Measurements from ENCODE around the gene KLHDC2.
"Not testable (repeated sequence)": the region's sequence is repeated elsewhere in the genome, so short reads cannot be mapped to it uniquely, and the experiment has no call there.

The KLHDC2 gene

DNA sequence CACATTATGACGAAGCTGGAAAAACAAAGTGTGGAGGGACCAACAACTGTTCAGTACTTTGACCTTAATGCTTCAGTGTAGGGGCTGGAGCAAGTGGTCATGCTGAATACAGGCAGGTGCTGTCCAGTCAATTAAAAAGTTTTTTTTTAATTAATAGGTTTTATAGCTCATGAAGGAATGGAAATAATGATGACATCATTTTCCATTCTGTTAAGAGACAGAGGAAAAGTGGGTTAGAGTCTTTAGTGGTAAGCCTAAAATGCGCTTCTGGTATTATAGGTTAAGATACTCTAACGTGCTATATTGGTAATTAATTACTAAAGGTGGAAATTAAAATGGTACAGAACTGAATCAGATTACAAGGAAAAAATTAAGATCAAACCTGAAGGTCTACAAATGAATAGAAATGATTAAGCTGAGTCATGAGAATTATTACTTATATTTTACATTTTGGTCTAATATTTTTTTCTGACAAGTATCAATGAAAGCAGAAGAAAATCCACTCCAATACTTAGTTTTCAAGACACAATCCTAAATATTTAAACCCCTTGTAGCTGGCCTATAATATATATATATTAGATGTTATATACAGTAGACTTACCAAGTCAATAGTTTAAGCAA lies 15.6 kb downstream of the KLHDC2 start:
- DNase-seq (ENCODE audit: low read depth) = no peak
- in situ Hi-C loops (cut with HindIII; ENCODE audit: low sequenced_read_pairs) = no loop called here
- H3K4me3 ChIP-seq (ENCODE audit: low read depth, low read length) = no peak overlapping the region
- TF ChIP-seq, protein P1, sequence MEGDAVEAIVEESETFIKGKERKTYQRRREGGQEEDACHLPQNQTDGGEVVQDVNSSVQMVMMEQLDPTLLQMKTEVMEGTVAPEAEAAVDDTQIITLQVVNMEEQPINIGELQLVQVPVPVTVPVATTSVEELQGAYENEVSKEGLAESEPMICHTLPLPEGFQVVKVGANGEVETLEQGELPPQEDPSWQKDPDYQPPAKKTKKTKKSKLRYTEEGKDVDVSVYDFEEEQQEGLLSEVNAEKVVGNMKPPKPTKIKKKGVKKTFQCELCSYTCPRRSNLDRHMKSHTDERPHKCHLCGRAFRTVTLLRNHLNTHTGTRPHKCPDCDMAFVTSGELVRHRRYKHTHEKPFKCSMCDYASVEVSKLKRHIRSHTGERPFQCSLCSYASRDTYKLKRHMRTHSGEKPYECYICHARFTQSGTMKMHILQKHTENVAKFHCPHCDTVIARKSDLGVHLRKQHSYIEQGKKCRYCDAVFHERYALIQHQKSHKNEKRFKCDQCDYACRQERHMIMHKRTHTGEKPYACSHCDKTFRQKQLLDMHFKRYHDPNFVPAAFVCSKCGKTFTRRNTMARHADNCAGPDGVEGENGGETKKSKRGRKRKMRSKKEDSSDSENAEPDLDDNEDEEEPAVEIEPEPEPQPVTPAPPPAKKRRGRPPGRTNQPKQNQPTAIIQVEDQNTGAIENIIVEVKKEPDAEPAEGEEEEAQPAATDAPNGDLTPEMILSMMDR (IDR thresholded peaks at IDR 0.05; ENCODE audit: low read depth, low read length, missing control alignments) = no peak

DNA sequence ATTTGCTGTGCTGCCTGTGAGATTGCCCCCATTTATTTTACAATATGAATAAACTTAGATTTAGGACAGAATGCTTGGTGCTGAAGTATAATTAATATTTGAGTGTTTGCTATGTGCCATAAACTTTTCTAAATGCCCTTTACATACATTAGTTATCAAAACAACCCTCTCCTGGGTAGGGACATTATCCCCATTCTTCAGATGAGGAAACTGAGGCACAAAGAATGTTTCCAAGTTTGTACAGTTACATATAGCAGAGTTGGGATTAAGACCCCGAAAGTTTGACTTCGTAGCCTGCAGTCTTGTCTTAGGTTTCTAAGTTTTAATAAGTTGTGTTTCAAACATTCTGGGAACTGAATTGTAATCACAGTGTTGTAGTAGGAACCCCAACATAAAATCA lies 18.4 kb downstream of the KLHDC2 start:
- TF ChIP-seq, protein P1 (IDR thresholded peaks at IDR 0.05; ENCODE audit: low read depth, low read length, missing control alignments) = no peak
- DNase-seq (ENCODE audit: low read depth) = no peak
- no peak overlapping the region for H3K4me3 ChIP-seq (ENCODE audit: low read depth, low read length)
- in situ Hi-C loops (cut with HindIII; ENCODE audit: low sequenced_read_pairs) = no loop called here

DNA sequence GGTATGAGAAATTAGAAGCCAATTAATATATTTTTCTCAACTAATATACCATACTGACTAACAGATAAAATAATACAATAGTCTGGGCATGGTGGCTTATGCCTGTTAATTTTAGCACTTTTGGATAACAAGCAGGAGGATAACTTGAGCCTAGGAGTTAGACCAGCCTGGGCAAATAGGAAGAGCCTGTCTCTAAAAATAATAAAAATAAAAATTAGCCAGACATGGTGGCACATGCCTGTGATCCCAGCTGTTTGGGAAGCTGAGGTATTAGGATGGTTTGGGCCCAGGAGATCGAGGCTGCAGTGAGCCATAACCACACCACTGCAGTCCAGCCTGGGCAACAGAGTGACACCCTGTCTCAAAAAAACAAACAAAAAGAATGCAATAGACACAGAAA lies 24.7 kb downstream of the KLHDC2 start:
- TF ChIP-seq, protein P1 (IDR thresholded peaks at IDR 0.05; ENCODE audit: low read depth, low read length, missing control alignments) = no peak
- in situ Hi-C loops (cut with HindIII; ENCODE audit: low sequenced_read_pairs) = no loop called here
- no peak overlapping the region for H3K4me3 ChIP-seq (ENCODE audit: low read depth, low read length)
- no peak for DNase-seq (ENCODE audit: low read depth)

DNA sequence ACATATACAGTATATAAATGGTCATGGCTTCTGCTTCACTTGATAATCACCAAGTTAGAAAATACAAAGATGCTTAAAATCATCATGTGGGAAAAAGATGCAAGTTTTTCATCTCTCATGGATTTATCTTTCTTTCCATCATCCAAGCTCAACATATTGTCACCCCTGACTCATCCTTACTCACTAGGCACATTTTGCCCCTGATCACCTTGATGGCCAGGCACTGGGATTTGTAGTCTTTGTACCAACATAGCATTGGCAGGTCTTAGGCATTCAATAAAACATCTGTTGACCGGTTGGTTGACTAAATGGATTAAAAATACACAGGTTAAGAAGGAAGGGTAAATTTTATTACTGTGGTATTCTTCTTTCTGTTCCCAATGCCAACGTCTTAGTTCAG lies 28.1 kb downstream of the KLHDC2 start:
- TF ChIP-seq, protein P1 (IDR thresholded peaks at IDR 0.05; ENCODE audit: low read depth, low read length, missing control alignments) = no peak
- in situ Hi-C loops (cut with HindIII; ENCODE audit: low sequenced_read_pairs) = no loop called here
- no peak overlapping the region for H3K4me3 ChIP-seq (ENCODE audit: low read depth, low read length)
- DNase-seq (ENCODE audit: low read depth) = no peak

DNA sequence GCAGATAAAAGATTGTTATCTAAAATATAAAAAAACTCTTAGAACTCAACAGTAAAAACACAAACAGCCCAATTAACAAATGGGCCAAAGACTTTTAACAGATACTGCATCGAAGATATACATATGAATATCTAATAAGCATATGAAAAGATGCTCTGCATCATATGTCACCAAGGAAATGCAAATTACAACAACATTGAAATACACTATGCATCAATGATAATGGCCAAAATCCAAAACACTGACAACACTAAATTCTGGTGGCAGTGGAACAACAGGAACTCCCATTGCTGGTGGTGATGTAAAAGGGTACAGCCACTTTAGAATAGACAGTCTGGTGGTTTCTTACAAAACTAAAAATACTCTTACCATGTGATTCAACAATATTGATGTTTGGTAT lies 40.8 kb downstream of the KLHDC2 start:
- H3K4me3 ChIP-seq (ENCODE audit: low read depth, low read length) = no peak overlapping the region
- TF ChIP-seq, protein P1 (IDR thresholded peaks at IDR 0.05; ENCODE audit: low read depth, low read length, missing control alignments) = no peak
- DNase-seq (ENCODE audit: low read depth) = no peak
- in situ Hi-C loops (cut with HindIII; ENCODE audit: low sequenced_read_pairs) = no loop called here

DNA sequence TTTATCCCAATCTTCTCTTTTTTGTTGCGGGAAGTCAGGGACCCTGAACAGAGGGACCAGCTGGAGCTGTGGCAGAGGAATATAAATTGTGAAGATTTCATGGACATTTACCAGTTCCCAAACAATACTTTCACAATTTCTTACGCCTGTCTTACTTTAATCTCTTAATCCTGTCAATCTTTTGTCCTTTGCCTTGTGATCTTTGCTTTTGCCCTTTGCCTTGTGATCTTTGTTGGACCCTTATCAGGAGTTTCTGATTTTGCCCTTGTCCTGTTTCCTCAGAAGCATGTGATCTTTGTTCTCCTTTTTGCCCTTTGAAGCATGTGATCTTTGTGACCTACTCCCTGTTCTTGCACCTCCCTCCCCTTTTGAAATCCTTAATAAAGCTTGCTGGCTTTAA lies 48.2 kb downstream of the KLHDC2 start:
- H3K4me3 ChIP-seq (ENCODE audit: low read depth, low read length); DNase-seq (ENCODE audit: low read depth); in situ Hi-C loops (cut with HindIII; ENCODE audit: low sequenced_read_pairs): not testable (repeated sequence)

DNA sequence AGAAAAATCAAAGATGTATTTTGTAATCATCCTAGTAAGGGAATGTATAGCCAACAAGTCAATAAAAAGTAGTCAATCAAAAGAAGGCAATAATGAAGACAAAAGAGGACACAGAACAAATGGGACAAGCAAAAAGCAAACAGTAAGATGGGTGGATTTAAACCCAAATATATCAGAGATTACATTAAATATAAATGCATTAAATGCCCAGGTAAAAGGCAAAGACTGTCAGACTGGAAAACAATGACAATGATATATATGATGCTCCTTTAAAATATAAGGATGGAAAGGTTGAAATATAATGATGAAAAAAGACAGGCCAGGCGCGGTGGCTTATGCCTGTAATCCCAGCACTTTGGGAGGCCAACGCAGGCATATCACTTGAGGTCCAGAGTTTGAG lies 48.9 kb downstream of the KLHDC2 start:
- no peak for DNase-seq (ENCODE audit: low read depth)
- TF ChIP-seq, protein P1 (IDR thresholded peaks at IDR 0.05; ENCODE audit: low read depth, low read length, missing control alignments) = no peak
- in situ Hi-C loops (cut with HindIII; ENCODE audit: low sequenced_read_pairs) = no loop called here
- no peak overlapping the region for H3K4me3 ChIP-seq (ENCODE audit: low read depth, low read length)
